OCI-LY3 (cell line): ENCODE results near the gene MACC1.

Experiments
- H2AFZ ChIP-seq: fragments of 200-600, 300-600 bp; shearing (Covaris generic); 2 replicates; pipeline ENCODE4 v1.6.0; 2014; ENCODE audit warnings: antibody characterized with exemption, low read depth, low read length
- H3K27ac ChIP-seq: fragments of 200-600, 300-600 bp; sonication (generic); 2 replicates; pipeline ENCODE4 v1.5.1; 2014; ENCODE audit warnings: mild to moderate bottlenecking, low read length, moderate library complexity, mixed read lengths
- H3K27me3 ChIP-seq: fragments of 200-600, 300-600 bp; sonication (generic); 2 replicates; pipeline ENCODE4 v1.6.1; 2014; ENCODE audit warnings: low read depth, low read length, mixed read lengths
- H3K36me3 ChIP-seq: fragments of 200-600, 300-600 bp; sonication (generic); replicated peaks from 2 replicates; pipeline ENCODE3; 2014; ENCODE audit warnings: low read depth, low read length, mixed read lengths
- H3K4me1 ChIP-seq: fragments of 300-600, 200-600 bp; sonication (generic); 2 replicates; pipeline ENCODE4 v1.6.1; 2014; ENCODE audit warnings: low read length, mixed read lengths
- H3K4me2 ChIP-seq: fragments of 200-600, 300-600 bp; sonication (generic); 2 replicates; pipeline ENCODE4 v1.6.1; 2014; ENCODE audit warnings: low read length, mixed read lengths
- H3K4me3 ChIP-seq: fragments of 300-600, 200-600 bp; sonication (generic); 2 replicates; pipeline ENCODE4 v1.5.1; 2014; ENCODE audit warnings: antibody characterized with exemption, mild to moderate bottlenecking, low read length, moderate library complexity
- H3K79me2 ChIP-seq: fragments of 300-600, 200-600 bp; shearing (Covaris generic); 2 replicates; pipeline ENCODE4 v1.6.1; 2014; ENCODE audit warnings: mild to moderate bottlenecking, low read length, mixed read lengths
- H3K9ac ChIP-seq: fragments of 300-600, 200-600 bp; shearing (Covaris generic); 2 replicates; pipeline ENCODE4 v1.6.0; 2014; ENCODE audit warnings: mild to moderate bottlenecking, low read length, moderate library complexity
- H3K9me3 ChIP-seq: fragments of 200-600, 300-600 bp; shearing (Covaris generic); 2 replicates; pipeline ENCODE4 v1.6.1; 2014; ENCODE audit warnings: low read length, mixed read lengths; ENCODE audit not compliant: insufficient read depth
- H4K20me1 ChIP-seq: fragments of 200-600, 300-600 bp; sonication (generic); 2 replicates; pipeline ENCODE4 v1.6.1; 2016; ENCODE audit warnings: low read length, mixed read lengths; ENCODE audit not compliant: insufficient read depth
- CTCF ChIP-seq: fragments of 200-600, 300-600 bp; sonication (generic); IDR thresholded peaks from 2 replicates; pipeline ENCODE4 v1.5.1; 2014; ENCODE audit warnings: antibody characterized with exemption, low read length, low read depth
- EZH2phosphoT487 ChIP-seq: fragments of 200-600 bp; shearing (Covaris generic); IDR thresholded peaks from 2 replicates; pipeline ENCODE4 v1.6.1; 2018; ENCODE audit warnings: antibody characterized with exemption, mixed run types, low read depth

The MACC1 gene

DNA sequence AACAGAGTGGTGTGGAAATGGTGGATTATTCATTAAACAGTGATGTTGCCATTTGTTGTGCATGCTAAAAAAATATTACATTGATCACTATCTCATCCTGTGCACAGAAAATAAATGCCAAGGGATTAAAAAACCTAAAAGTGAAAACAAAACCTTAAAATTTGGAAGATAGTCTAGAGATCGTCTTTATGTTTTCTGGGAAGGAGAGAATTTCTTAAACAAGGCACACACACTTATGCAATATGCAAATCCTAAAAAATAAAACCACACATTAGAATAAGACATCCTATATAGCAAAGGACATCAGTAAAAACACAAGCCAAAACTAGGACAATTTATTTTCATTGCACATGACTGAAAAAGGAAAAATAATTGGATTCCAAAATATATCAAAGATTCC, 54.5 kb downstream of the MACC1 start:
- H3K4me2 ChIP-seq, result no peak overlapping the region
- TF ChIP-seq CTCF (no peak), EZH2phosphoT487 (no peak)
- no peaks in the 10 kb centered on the region for H3K79me2 ChIP-seq
- H3K27me3 ChIP-seq, result no peaks in the 10 kb centered on the region
- H2AFZ ChIP-seq, result no peak overlapping the region
- H3K9me3 ChIP-seq, result no peaks in the 10 kb centered on the region
- H3K9ac ChIP-seq, result no peak overlapping the region
- peaks cover 2% of the 10 kb centered on the region for H3K36me3 ChIP-seq
- no peak overlapping the region for H3K4me3 ChIP-seq
- no peaks in the 10 kb centered on the region for H4K20me1 ChIP-seq
- no peak overlapping the region for H3K27ac ChIP-seq
- no peaks in the 10 kb centered on the region for H3K4me1 ChIP-seq

DNA sequence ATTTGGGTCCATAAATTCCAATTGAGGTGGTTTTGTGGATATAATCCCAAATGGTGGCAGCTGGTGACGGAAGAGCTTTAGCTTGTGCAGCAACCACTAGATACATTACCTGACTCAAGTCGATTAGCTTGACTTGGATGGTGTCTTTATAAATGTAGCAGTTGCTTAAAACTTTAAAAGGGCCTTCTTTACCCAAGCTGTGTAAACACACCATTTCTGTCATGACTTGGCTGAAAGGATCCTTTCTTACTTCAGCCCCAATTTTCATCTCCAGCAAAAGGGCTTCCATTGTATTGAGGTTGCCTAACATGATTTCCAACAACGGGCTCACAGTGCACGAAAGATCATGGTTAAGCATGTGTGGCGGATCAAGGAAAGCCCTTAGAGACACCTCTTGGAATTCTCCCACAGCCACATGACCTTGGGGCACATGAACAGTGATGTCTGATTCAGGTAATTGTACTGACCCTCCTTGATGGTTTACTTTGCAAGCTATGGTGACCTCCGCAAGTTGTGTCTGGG, 57.9 kb downstream of the MACC1 start:
- Histone ChIP-seq H3K4me3 (no peak overlapping the region), H3K9ac (no peak overlapping the region), H3K9me3 (no peaks in the 10 kb centered on the region), H2AFZ (no peak overlapping the region), H3K79me2 (no peaks in the 10 kb centered on the region), H3K27me3 (no peaks in the 10 kb centered on the region), H3K27ac (no peak overlapping the region), H3K4me1 (no peaks in the 10 kb centered on the region), H4K20me1 (no peaks in the 10 kb centered on the region), H3K36me3 (no peaks in the 10 kb centered on the region), H3K4me2 (no peak overlapping the region)
- TF ChIP-seq CTCF (no peak), EZH2phosphoT487 (no peak)

- H3K27me3 ChIP-seq, result no peaks in the 10 kb centered on the region
- H3K36me3 ChIP-seq, result no peaks in the 10 kb centered on the region
- no peak overlapping the region for H3K9ac ChIP-seq
- no peaks in the 10 kb centered on the region for H4K20me1 ChIP-seq
- TF ChIP-seq EZH2phosphoT487 (no peak), CTCF (peak; percentile 58)
- no peak overlapping the region for H2AFZ ChIP-seq
- no peaks in the 10 kb centered on the region for H3K4me1 ChIP-seq
- H3K9me3 ChIP-seq, result no peaks in the 10 kb centered on the region
- H3K27ac ChIP-seq, result no peak overlapping the region
- H3K79me2 ChIP-seq, result no peaks in the 10 kb centered on the region
- H3K4me3 ChIP-seq, result no peak overlapping the region
- H3K4me2 ChIP-seq, result no peak overlapping the region
Observed at GRCh38 chr7:20158684-20159083, 58.5 kb downstream of the MACC1 start.

DNA sequence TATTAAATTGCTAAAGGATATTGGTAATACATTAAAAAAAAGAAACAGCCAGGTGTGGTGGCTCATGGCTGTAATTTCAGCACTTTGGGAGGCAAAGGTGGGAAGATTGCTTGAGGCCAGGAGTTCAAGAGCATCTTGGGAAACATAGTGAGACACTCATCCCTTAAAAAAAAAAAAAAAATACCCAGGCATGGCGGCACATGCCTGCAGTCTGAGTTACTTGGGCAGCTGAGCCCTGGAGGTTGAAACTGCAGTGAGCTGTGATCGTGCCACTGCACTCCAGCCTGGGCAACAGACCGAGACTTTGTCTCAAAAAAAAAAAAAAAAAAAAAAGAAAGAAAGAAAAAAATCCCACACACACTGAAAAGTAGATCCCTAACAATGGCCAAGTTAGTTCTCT, 59.7 kb downstream of the MACC1 start:
- no peak overlapping the region for H3K9ac ChIP-seq
- no peaks in the 10 kb centered on the region for H3K9me3 ChIP-seq

More for the DNA sequence above, 59.7 kb downstream of the MACC1 start:
- Histone ChIP-seq H3K4me2 (no peak overlapping the region), H3K36me3 (no peaks in the 10 kb centered on the region), H3K4me3 (no peak overlapping the region), H2AFZ (no peak overlapping the region), H3K27me3 (no peaks in the 10 kb centered on the region), H3K4me1 (no peaks in the 10 kb centered on the region), H3K79me2 (no peaks in the 10 kb centered on the region), H3K27ac (no peak overlapping the region), H4K20me1 (no peaks in the 10 kb centered on the region)
- TF ChIP-seq EZH2phosphoT487 (no peak), CTCF (no peak)
